ENCODE data around the gene TRIO. TPM values are rescaled to one million over a fixed set of nuclear protein-coding genes. Genes with fewer than 3 reads are reported as not detected.

TRIO gene
- total and polyA plus RNA-seq, 4 experiments from 2014 or later: 0.09 to 11.5 (median 9.7) TPM; not detected in 1

- no peak overlapping the region for H3K4me3 Mint-ChIP-seq
- POLR2A ChIA-PET (ENCODE audit: partially characterized antibody): no interaction called here
- no peaks in the 10 kb centered on the region for H3K36me3 ChIP-seq (ENCODE audit: insufficient read depth, low read length)
- H3K4me3 ChIP-seq (ENCODE audit: low read length in 2 of 2): no peak overlapping the region
- H3K36me3 Mint-ChIP-seq: no peaks in the 10 kb centered on the region
- H3K27ac Mint-ChIP-seq: no peak overlapping the region
- intact Hi-C loops (cut with micrococcal nuclease): no loop called here
- CTCF ChIA-PET (ENCODE audit: partially characterized antibody): no interaction called here
- H3K27ac ChIP-seq (ENCODE audit: low read depth, low read length): no peak overlapping the region
- DNase-seq: no peak
- H3K4me1 Mint-ChIP-seq: no peaks in the 10 kb centered on the region
- H3K4me1 ChIP-seq (ENCODE audit: insufficient read depth, low read length): no peaks in the 10 kb centered on the region
- peaks cover 3% of the 10 kb centered on the region in 2 donors for H3K27me3 Mint-ChIP-seq
- H3K9me3 ChIP-seq (ENCODE audit: control insufficient read depth in 1 of 2, low read length in 2 of 2): no peaks in the 10 kb centered on the region
- peaks cover 0 to 4% (median 0%) of the 10 kb centered on the region in 8 donors for H3K9me3 Mint-ChIP-seq
- no peaks in the 10 kb centered on the region for H3K27me3 ChIP-seq (ENCODE audit: insufficient read depth, low read length)
Measured at GRCh38 chr5:14114615-14115251, 28.4 kb upstream of the TRIO start.

DNA sequence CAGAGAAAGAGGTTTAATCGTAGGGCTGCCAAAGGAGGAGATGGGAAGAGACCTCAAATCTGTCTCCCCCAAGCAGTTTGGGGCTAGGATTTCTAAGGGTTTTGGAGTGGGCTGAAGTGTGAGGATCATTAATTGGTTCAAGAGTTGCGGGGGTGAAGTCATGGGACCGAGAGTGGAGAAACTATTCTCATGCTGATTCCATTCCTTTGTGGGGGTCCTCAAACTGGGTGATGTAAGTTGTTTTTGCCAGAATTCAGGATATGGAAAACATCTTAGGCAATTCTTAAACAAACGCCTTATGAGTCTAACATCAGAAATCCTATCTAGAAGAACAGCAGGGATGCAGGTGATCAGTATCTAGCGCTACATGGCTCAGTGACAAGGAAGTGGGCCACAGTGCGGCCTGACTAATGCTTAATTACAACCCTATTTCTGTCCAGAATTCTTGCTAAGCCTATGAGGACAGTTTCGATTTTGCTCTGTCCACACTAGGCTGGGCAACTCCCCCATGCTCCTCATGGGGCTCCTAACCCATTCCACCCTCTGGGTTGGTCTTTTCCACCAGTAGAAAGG, 27.7 kb upstream of the TRIO start:
- no peak for DNase-seq
- no peaks in the 10 kb centered on the region for H3K36me3 ChIP-seq (ENCODE audit: insufficient read depth, low read length)
- CTCF ChIA-PET (ENCODE audit: partially characterized antibody): no interaction called here
- no peaks in the 10 kb centered on the region for H3K4me1 ChIP-seq (ENCODE audit: insufficient read depth, low read length)
- no peaks in the 10 kb centered on the region for H3K4me1 Mint-ChIP-seq
- H3K27me3 Mint-ChIP-seq: peaks cover 3% of the 10 kb centered on the region in 2 donors
- POLR2A ChIA-PET (ENCODE audit: partially characterized antibody): no interaction called here
- H3K27ac Mint-ChIP-seq: no peak overlapping the region
- H3K27ac ChIP-seq (ENCODE audit: low read depth, low read length): no peak overlapping the region
- H3K4me3 ChIP-seq (ENCODE audit: low read length in 2 of 2): no peak overlapping the region
- H3K36me3 Mint-ChIP-seq: no peaks in the 10 kb centered on the region
- H3K9me3 ChIP-seq (ENCODE audit: control insufficient read depth in 1 of 2, low read length in 2 of 2): no peaks in the 10 kb centered on the region
- no peak overlapping the region for H3K4me3 Mint-ChIP-seq
- intact Hi-C loops (cut with micrococcal nuclease): no loop called here
- H3K9me3 Mint-ChIP-seq: peaks cover 0 to 4% (median 0%) of the 10 kb centered on the region in 8 donors
- no peaks in the 10 kb centered on the region for H3K27me3 ChIP-seq (ENCODE audit: insufficient read depth, low read length)

- Mint-ChIP-seq H3K4me3 (no peak overlapping the region), H3K27ac (no peak overlapping the region), H3K4me1 (no peaks in the 10 kb centered on the region), H3K9me3 (peaks cover 0 to 3% (median 0%) of the 10 kb centered on the region in 8 donors), H3K27me3 (peaks cover 3 to 5% of the 10 kb centered on the region in 2 donors), H3K36me3 (no peaks in the 10 kb centered on the region)
- Histone ChIP-seq H3K36me3 (ENCODE audit: insufficient read depth, low read length) (no peaks in the 10 kb centered on the region), H3K4me3 (ENCODE audit: low read length in 2 of 2) (no peak overlapping the region), H3K27me3 (ENCODE audit: insufficient read depth, low read length) (no peaks in the 10 kb centered on the region), H3K4me1 (ENCODE audit: insufficient read depth, low read length) (no peaks in the 10 kb centered on the region), H3K27ac (ENCODE audit: low read depth, low read length) (no peak overlapping the region), H3K9me3 (ENCODE audit: control insufficient read depth in 1 of 2, low read length in 2 of 2) (no peaks in the 10 kb centered on the region)
- ChIA-PET POLR2A (ENCODE audit: partially characterized antibody) (no interaction called here), CTCF (ENCODE audit: partially characterized antibody) (interaction anchor here (1.5 kb wide), 1 partner anchor 10 kb away, joined by 4 read pairs; no protein-coding TSS in a partner anchor)
- intact Hi-C loops (cut with micrococcal nuclease): no loop called here
- no peak for DNase-seq
Measured at GRCh38 chr5:14118551-14119320, 24.4 kb upstream of the TRIO start.

DNA sequence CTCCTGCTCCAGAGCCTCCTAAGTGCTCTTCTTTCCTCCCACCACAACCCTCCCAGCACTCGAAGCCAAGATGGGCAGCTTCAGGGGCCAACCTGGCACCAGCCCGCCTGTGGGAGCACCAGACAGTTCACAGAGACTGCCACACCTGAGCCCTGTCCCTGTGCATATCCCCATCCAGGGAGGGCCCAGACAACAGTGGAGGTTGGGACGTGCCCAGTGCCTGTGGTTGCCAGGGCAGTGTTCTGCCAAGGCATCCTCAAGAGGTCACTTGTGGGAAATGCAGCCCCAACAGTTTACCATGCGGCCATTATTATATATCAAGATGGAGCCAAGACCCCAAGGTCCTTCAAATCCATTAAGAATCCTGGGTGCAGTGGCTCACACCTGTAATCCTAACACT, 23.0 kb upstream of the TRIO start:
- ChIA-PET CTCF (ENCODE audit: partially characterized antibody) (no interaction called here), POLR2A (ENCODE audit: partially characterized antibody) (no interaction called here)
- H3K4me3 Mint-ChIP-seq: no peak overlapping the region
- H3K4me1 ChIP-seq (ENCODE audit: insufficient read depth, low read length): no peaks in the 10 kb centered on the region
- H3K9me3 Mint-ChIP-seq: peaks cover 0 to under 1% (median 0%) of the 10 kb centered on the region in 8 donors
- no peaks in the 10 kb centered on the region for H3K4me1 Mint-ChIP-seq
- H3K36me3 Mint-ChIP-seq: no peaks in the 10 kb centered on the region
- H3K27me3 ChIP-seq (ENCODE audit: insufficient read depth, low read length): no peaks in the 10 kb centered on the region
- no peak for DNase-seq
- H3K27ac ChIP-seq (ENCODE audit: low read depth, low read length): no peak overlapping the region
- no peaks in the 10 kb centered on the region for H3K9me3 ChIP-seq (ENCODE audit: control insufficient read depth in 1 of 2, low read length in 2 of 2)
- no peak overlapping the region for H3K27ac Mint-ChIP-seq
- H3K4me3 ChIP-seq (ENCODE audit: low read length in 2 of 2): no peak overlapping the region
- intact Hi-C loops (cut with micrococcal nuclease): no loop called here
- H3K36me3 ChIP-seq (ENCODE audit: insufficient read depth, low read length): no peaks in the 10 kb centered on the region
- H3K27me3 Mint-ChIP-seq: peaks cover 0 to 5% of the 10 kb centered on the region in 2 donors

- no peaks in the 10 kb centered on the region for H3K4me1 Mint-ChIP-seq
- H3K4me3 ChIP-seq (ENCODE audit: low read length in 2 of 2): no peak overlapping the region
- H3K27ac ChIP-seq (ENCODE audit: low read depth, low read length): no peak overlapping the region
- H3K4me1 ChIP-seq (ENCODE audit: insufficient read depth, low read length): no peaks in the 10 kb centered on the region
- no peaks in the 10 kb centered on the region for H3K27me3 ChIP-seq (ENCODE audit: insufficient read depth, low read length)
- no peaks in the 10 kb centered on the region for H3K36me3 Mint-ChIP-seq
- H3K27me3 Mint-ChIP-seq: peaks cover 0 to 5% of the 10 kb centered on the region in 2 donors
- intact Hi-C loops (cut with micrococcal nuclease): no loop called here
- POLR2A ChIA-PET (ENCODE audit: partially characterized antibody): no interaction called here
- DNase-seq: no peak
- no peak overlapping the region for H3K4me3 Mint-ChIP-seq
- no peaks in the 10 kb centered on the region for H3K9me3 ChIP-seq (ENCODE audit: control insufficient read depth in 1 of 2, low read length in 2 of 2)
- CTCF ChIA-PET (ENCODE audit: partially characterized antibody): no interaction called here
- H3K9me3 Mint-ChIP-seq: no peaks in the 10 kb centered on the region
- no peaks in the 10 kb centered on the region for H3K36me3 ChIP-seq (ENCODE audit: insufficient read depth, low read length)
- H3K27ac Mint-ChIP-seq: no peak overlapping the region
Measured at GRCh38 chr5:14121552-14121951, 21.6 kb upstream of the TRIO start.

DNA sequence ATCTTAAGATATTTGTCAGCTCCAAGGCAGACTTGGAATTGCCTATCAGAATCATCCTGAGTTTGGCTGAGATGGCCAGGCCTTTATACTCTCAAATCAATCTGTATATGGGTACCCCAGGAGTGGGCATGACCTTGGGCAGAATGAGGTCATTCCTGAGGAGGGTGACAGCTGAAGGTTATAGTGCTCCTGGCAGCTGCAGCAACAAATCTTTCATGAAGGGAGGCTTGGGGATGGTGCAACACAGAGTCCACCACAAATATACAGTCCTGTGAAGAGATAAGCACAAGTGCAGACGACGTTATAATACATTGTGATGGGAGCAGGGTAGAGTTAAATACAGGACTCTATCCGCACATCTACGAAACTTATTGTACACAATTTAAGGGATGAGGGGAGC, 21.1 kb upstream of the TRIO start:
- no peaks in the 10 kb centered on the region for H3K4me1 ChIP-seq (ENCODE audit: insufficient read depth, low read length)
- H3K4me1 Mint-ChIP-seq: no peaks in the 10 kb centered on the region
- H3K4me3 ChIP-seq (ENCODE audit: low read length in 2 of 2): no peak overlapping the region
- H3K27ac Mint-ChIP-seq: no peak overlapping the region
- no peaks in the 10 kb centered on the region for H3K9me3 ChIP-seq (ENCODE audit: control insufficient read depth in 1 of 2, low read length in 2 of 2)
- POLR2A ChIA-PET (ENCODE audit: partially characterized antibody): no interaction called here
- H3K27me3 ChIP-seq (ENCODE audit: insufficient read depth, low read length): no peaks in the 10 kb centered on the region
- no peak overlapping the region for H3K27ac ChIP-seq (ENCODE audit: low read depth, low read length)
- CTCF ChIA-PET (ENCODE audit: partially characterized antibody): no interaction called here
- H3K36me3 Mint-ChIP-seq: no peaks in the 10 kb centered on the region
- DNase-seq: no peak
- H3K27me3 Mint-ChIP-seq: peaks cover 0 to 5% of the 10 kb centered on the region in 2 donors
- intact Hi-C loops (cut with micrococcal nuclease): no loop called here
- H3K4me3 Mint-ChIP-seq: no peak overlapping the region
- no peaks in the 10 kb centered on the region for H3K36me3 ChIP-seq (ENCODE audit: insufficient read depth, low read length)
- no peaks in the 10 kb centered on the region for H3K9me3 Mint-ChIP-seq

DNA sequence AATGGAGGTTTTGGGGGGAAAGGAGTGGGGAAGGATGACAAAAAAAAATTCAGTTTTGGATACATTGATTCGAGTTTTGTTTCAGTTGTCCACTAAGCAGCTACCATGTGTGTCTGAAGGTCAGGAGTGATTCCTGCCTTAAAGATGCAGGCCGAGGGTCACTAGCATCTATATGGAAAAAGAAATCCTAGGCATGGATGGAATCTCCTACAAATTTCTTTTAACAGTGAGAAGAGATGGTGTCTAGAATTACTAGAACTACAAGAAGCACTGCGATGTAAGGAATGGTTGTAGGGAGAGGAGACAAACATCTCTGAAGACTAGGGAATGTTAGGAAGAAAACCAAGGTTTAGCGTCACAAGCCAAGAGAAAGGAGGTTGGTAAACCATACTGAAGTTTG, 19.6 kb upstream of the TRIO start:
- no peaks in the 10 kb centered on the region for H3K4me1 ChIP-seq (ENCODE audit: insufficient read depth, low read length)
- H3K4me3 ChIP-seq (ENCODE audit: low read length in 2 of 2): no peak overlapping the region
- no peaks in the 10 kb centered on the region for H3K9me3 Mint-ChIP-seq
- intact Hi-C loops (cut with micrococcal nuclease): no loop called here
- H3K27ac ChIP-seq (ENCODE audit: low read depth, low read length): no peak overlapping the region
- H3K9me3 ChIP-seq (ENCODE audit: control insufficient read depth in 1 of 2, low read length in 2 of 2): no peaks in the 10 kb centered on the region
- no peaks in the 10 kb centered on the region for H3K36me3 ChIP-seq (ENCODE audit: insufficient read depth, low read length)
- ChIA-PET CTCF (ENCODE audit: partially characterized antibody) (no interaction called here), POLR2A (ENCODE audit: partially characterized antibody) (no interaction called here)
- H3K4me3 Mint-ChIP-seq: no peak overlapping the region
- peaks cover 0 to 5% of the 10 kb centered on the region in 2 donors for H3K27me3 Mint-ChIP-seq
- no peaks in the 10 kb centered on the region for H3K27me3 ChIP-seq (ENCODE audit: insufficient read depth, low read length)
- no peaks in the 10 kb centered on the region for H3K4me1 Mint-ChIP-seq
- no peak for DNase-seq
- H3K36me3 Mint-ChIP-seq: no peaks in the 10 kb centered on the region
- H3K27ac Mint-ChIP-seq: no peak overlapping the region

All from CD4-positive, alpha-beta memory T cell (primary cell).